Measurements from ENCODE around the gene RRBP1.

Gene RRBP1

GRCh38 chr20:17679941-17680835, 1.9 kb downstream of the RRBP1 start:
- Histone ChIP-seq H3K27me3 (ENCODE audit: insufficient read depth, poor library complexity, severe bottlenecking) (no peaks in the 10 kb centered on the region), H3K36me3 (ENCODE audit: low read depth) (peaks cover 39% of the 10 kb centered on the region), H3K4me3 (ENCODE audit: severe bottlenecking) (peak overlapping the region; percentile 86), H3K9me3 (ENCODE audit: severe bottlenecking) (no peaks in the 10 kb centered on the region), H3K27ac (ENCODE audit: poor library complexity, severe bottlenecking) (peak overlapping the region; percentile 89), H3K4me1 (ENCODE audit: insufficient read depth, poor library complexity, severe bottlenecking) (peaks cover 7% of the 10 kb centered on the region)
- DNase-seq (ENCODE audit: low spot score) (no peak), ATAC-seq (ENCODE audit: low read depth) (peak; percentile 28)
- TF ChIP-seq CTCF (IDR thresholded peaks at IDR 0.05; ENCODE audit: poor library complexity, severe bottlenecking) = no peak

DNA sequence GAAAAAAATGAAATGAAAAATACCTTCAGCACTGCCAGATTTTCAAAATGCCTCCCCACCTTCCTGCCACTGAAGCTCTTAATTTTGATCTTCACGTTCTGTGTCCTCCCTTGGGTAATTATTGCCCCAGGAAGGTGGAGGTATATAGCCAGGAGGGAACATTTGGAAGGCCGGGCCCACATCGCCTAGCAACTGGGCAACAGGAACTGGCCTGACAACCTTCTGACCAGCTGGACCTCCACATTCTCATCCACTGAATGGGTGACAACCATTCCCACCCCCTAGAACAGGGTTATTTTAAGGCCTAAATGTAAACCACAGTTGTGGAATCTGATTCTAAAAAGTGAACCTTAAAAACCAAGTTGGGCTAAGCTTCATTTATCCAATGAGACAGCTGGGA, 3.2 kb downstream of the RRBP1 start:
- TF ChIP-seq CTCF (IDR thresholded peaks at IDR 0.05; ENCODE audit: poor library complexity, severe bottlenecking) = no peak
- DNase-seq (ENCODE audit: low spot score) (no peak), ATAC-seq (ENCODE audit: low read depth) (no peak)
- no peaks in the 10 kb centered on the region for H3K9me3 ChIP-seq (ENCODE audit: severe bottlenecking)
- H3K4me3 ChIP-seq (ENCODE audit: severe bottlenecking) = no peak overlapping the region
- peaks cover 52% of the 10 kb centered on the region for H3K36me3 ChIP-seq (ENCODE audit: low read depth)
- H3K27me3 ChIP-seq (ENCODE audit: insufficient read depth, poor library complexity, severe bottlenecking) = no peaks in the 10 kb centered on the region
- H3K4me1 ChIP-seq (ENCODE audit: insufficient read depth, poor library complexity, severe bottlenecking) = peaks cover 7% of the 10 kb centered on the region
- peak overlapping the region; percentile 89 for H3K27ac ChIP-seq (ENCODE audit: poor library complexity, severe bottlenecking)

DNA sequence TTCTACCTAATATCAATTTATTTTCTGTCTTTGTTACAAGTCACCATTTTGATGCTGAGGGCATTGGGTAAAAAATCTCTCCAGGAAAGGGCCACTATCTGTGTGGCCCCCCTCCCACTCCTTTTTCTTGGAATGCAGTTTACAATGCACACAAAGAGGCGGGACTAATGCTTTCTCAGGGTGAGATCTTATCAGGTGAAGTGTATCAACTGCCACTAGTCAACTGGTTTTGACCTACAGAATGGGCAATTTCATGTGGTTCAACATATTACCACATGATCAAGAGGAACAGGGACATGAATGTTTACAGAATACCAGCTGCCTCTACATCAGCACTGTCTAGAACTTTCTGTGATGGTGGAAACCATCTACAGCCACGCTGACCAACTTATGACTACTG, 3.7 kb downstream of the RRBP1 start:
- DNase-seq (ENCODE audit: low spot score) (no peak), ATAC-seq (ENCODE audit: low read depth) (no peak)
- H3K4me1 ChIP-seq (ENCODE audit: insufficient read depth, poor library complexity, severe bottlenecking) = peaks cover 7% of the 10 kb centered on the region
- peaks cover 58% of the 10 kb centered on the region for H3K36me3 ChIP-seq (ENCODE audit: low read depth)
- no peaks in the 10 kb centered on the region for H3K27me3 ChIP-seq (ENCODE audit: insufficient read depth, poor library complexity, severe bottlenecking)
- no peak overlapping the region for H3K4me3 ChIP-seq (ENCODE audit: severe bottlenecking)
- H3K9me3 ChIP-seq (ENCODE audit: severe bottlenecking) = no peaks in the 10 kb centered on the region
- no peak for TF ChIP-seq CTCF (IDR thresholded peaks at IDR 0.05; ENCODE audit: poor library complexity, severe bottlenecking)
- H3K27ac ChIP-seq (ENCODE audit: poor library complexity, severe bottlenecking) = no peak overlapping the region

- no peak for ATAC-seq (ENCODE audit: low read depth)
- H3K27ac ChIP-seq (ENCODE audit: poor library complexity, severe bottlenecking) = no peak overlapping the region
- H3K36me3 ChIP-seq (ENCODE audit: low read depth) = peaks cover 69% of the 10 kb centered on the region
- DNase-seq (ENCODE audit: low spot score) = no peak
- H3K27me3 ChIP-seq (ENCODE audit: insufficient read depth, poor library complexity, severe bottlenecking) = no peaks in the 10 kb centered on the region
- no peaks in the 10 kb centered on the region for H3K9me3 ChIP-seq (ENCODE audit: severe bottlenecking)
- H3K4me1 ChIP-seq (ENCODE audit: insufficient read depth, poor library complexity, severe bottlenecking) = peaks cover 7% of the 10 kb centered on the region
- no peak for TF ChIP-seq CTCF (IDR thresholded peaks at IDR 0.05; ENCODE audit: poor library complexity, severe bottlenecking)
- H3K4me3 ChIP-seq (ENCODE audit: severe bottlenecking) = no peak overlapping the region
These were observed 5.1 kb downstream of the RRBP1 start for GRCh38 chr20:17676942-17677341.

DNA sequence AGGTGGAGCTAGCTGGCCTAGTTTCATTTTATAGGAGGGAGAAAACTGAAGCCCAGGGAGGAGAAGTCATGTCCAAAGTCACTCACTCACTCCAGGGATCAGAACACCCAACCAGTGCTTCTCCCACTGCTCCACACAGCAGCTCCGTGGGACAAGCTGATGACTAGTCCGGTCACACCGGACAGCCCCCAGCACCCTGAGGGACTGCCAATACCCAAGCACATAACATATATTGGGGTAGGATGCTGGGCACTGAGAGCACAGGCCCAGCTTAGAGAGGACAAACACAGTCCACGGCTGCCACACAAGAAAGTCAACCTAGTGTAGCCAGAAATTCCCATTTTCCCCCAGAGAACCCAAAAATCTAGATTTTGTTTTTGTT, 5.7 kb downstream of the RRBP1 start:
- ATAC-seq (ENCODE audit: low read depth) (no peak), DNase-seq (ENCODE audit: low spot score) (peak; percentile 20)
- Histone ChIP-seq H3K4me1 (ENCODE audit: insufficient read depth, poor library complexity, severe bottlenecking) (peaks cover 7% of the 10 kb centered on the region), H3K9me3 (ENCODE audit: severe bottlenecking) (no peaks in the 10 kb centered on the region), H3K36me3 (ENCODE audit: low read depth) (peaks cover 69% of the 10 kb centered on the region), H3K27ac (ENCODE audit: poor library complexity, severe bottlenecking) (no peak overlapping the region), H3K4me3 (ENCODE audit: severe bottlenecking) (no peak overlapping the region), H3K27me3 (ENCODE audit: insufficient read depth, poor library complexity, severe bottlenecking) (no peaks in the 10 kb centered on the region)
- no peak for TF ChIP-seq CTCF (IDR thresholded peaks at IDR 0.05; ENCODE audit: poor library complexity, severe bottlenecking)
